Measurements from ENCODE around the gene ARHGEF6. TPM values are rescaled to one million over a fixed set of nuclear protein-coding genes. Genes with fewer than 3 reads are reported as not detected.
"Not testable (repeated sequence)": the region's sequence is repeated elsewhere in the genome, so short reads cannot be mapped to it uniquely, and the experiment has no call there.

The ARHGEF6 gene
- polyA plus RNA-seq, 1 experiment: 3.0 TPM

GRCh38 chrX:136797787-136798186 lies 17.1 kb upstream of the ARHGEF6 start:
- no peaks in the 10 kb centered on the region for H3K36me3 ChIP-seq (ENCODE audit: control insufficient read depth, insufficient read depth, low read length)
- no peak for DNase-seq (ENCODE audit: low read depth)
- POLR2A ChIA-PET: no interaction called here
- H3K27me3 ChIP-seq (ENCODE audit: control insufficient read depth, insufficient read depth, low read length): no peaks in the 10 kb centered on the region
- no peak overlapping the region for H3K4me3 ChIP-seq (ENCODE audit: low read depth, low read length)
- no peak for TF ChIP-seq CTCF (IDR thresholded peaks at IDR 0.05; ENCODE audit: insufficient read depth, low read depth, low read length)
- CTCF ChIA-PET: no interaction called here

- POLR2A ChIA-PET; H3K36me3 ChIP-seq (ENCODE audit: control insufficient read depth, insufficient read depth, low read length); DNase-seq (ENCODE audit: low read depth); H3K27me3 ChIP-seq (ENCODE audit: control insufficient read depth, insufficient read depth, low read length); CTCF ChIA-PET; H3K4me3 ChIP-seq (ENCODE audit: low read depth, low read length): not testable (repeated sequence)
Measured at GRCh38 chrX:136795132-136795531, 14.4 kb upstream of the ARHGEF6 start.

- CTCF ChIA-PET; H3K27me3 ChIP-seq (ENCODE audit: control insufficient read depth, insufficient read depth, low read length); DNase-seq (ENCODE audit: low read depth); POLR2A ChIA-PET; H3K4me3 ChIP-seq (ENCODE audit: low read depth, low read length); H3K36me3 ChIP-seq (ENCODE audit: control insufficient read depth, insufficient read depth, low read length): not testable (repeated sequence)
Measured at GRCh38 chrX:136794660-136795059, 13.9 kb upstream of the ARHGEF6 start.

GRCh38 chrX:136794080-136794479 lies 13.3 kb upstream of the ARHGEF6 start:
- POLR2A ChIA-PET: no interaction called here

GRCh38 chrX:136789856-136790255 lies 9.1 kb upstream of the ARHGEF6 start:
- ChIA-PET POLR2A (no interaction called here), CTCF (no interaction called here)
- no peak overlapping the region for H3K4me3 ChIP-seq (ENCODE audit: low read depth, low read length)
- no peak for DNase-seq (ENCODE audit: low read depth)
- no peaks in the 10 kb centered on the region for H3K27me3 ChIP-seq (ENCODE audit: control insufficient read depth, insufficient read depth, low read length)
- TF ChIP-seq CTCF (IDR thresholded peaks at IDR 0.05; ENCODE audit: insufficient read depth, low read depth, low read length): no peak
- no peaks in the 10 kb centered on the region for H3K36me3 ChIP-seq (ENCODE audit: control insufficient read depth, insufficient read depth, low read length)

More at GRCh38 chrX:136794080-136794479, 13.3 kb upstream of the ARHGEF6 start:
- TF ChIP-seq CTCF (IDR thresholded peaks at IDR 0.05; ENCODE audit: insufficient read depth, low read depth, low read length): no peak
- DNase-seq (ENCODE audit: low read depth): no peak
- H3K27me3 ChIP-seq (ENCODE audit: control insufficient read depth, insufficient read depth, low read length): no peaks in the 10 kb centered on the region
- CTCF ChIA-PET: no interaction called here
- no peaks in the 10 kb centered on the region for H3K36me3 ChIP-seq (ENCODE audit: control insufficient read depth, insufficient read depth, low read length)
- H3K4me3 ChIP-seq (ENCODE audit: low read depth, low read length): no peak overlapping the region

- ChIA-PET CTCF (no interaction called here), POLR2A (no interaction called here)
- H3K4me3 ChIP-seq (ENCODE audit: low read depth, low read length): no peak overlapping the region
Measured at GRCh38 chrX:136784231-136784630, 3.5 kb upstream of the ARHGEF6 start.

More at GRCh38 chrX:136784231-136784630, 3.5 kb upstream of the ARHGEF6 start:
- TF ChIP-seq CTCF (IDR thresholded peaks at IDR 0.05; ENCODE audit: insufficient read depth, low read depth, low read length): no peak
- no peaks in the 10 kb centered on the region for H3K36me3 ChIP-seq (ENCODE audit: control insufficient read depth, insufficient read depth, low read length)
- no peak for DNase-seq (ENCODE audit: low read depth)
- no peaks in the 10 kb centered on the region for H3K27me3 ChIP-seq (ENCODE audit: control insufficient read depth, insufficient read depth, low read length)

All from BJ (cell line).